Smooth muscle cell (in vitro differentiated cells): ENCODE results near the gene LPIN1. TPM values are rescaled to one million over a fixed set of nuclear protein-coding genes. Genes with fewer than 3 reads are reported as not detected.

Source experiments
- DNase-seq: peaks from one replicate; lab custom pipeline; 2025; ENCODE audit not compliant: unreplicated experiment; lab: John Stamatoyannopoulos, UW
- H2AFZ ChIP-seq: fragments of 200-600 bp; sonication (generic); 2 replicates; pipeline ENCODE4 v1.6.0; 2016; ENCODE audit warnings: antibody characterized with exemption, low read depth, mild to moderate bottlenecking
- H3F3A ChIP-seq: fragments of 200-600 bp; sonication (generic); 2 replicates; pipeline ENCODE4 v1.6.0; 2017; ENCODE audit warnings: antibody characterized with exemption, low read depth
- H3K27ac ChIP-seq: fragments of 200-600 bp; sonication (generic); 2 replicates; pipeline ENCODE4 v1.5.1; 2016; ENCODE audit warnings: low read depth, mild to moderate bottlenecking
- H3K27me3 ChIP-seq: fragments of 200-600 bp; sonication (generic); 2 replicates; pipeline ENCODE4 v1.6.1; 2016; ENCODE audit warnings: low read depth, mild to moderate bottlenecking
- H3K36me3 ChIP-seq: fragments of 200-600 bp; sonication (generic); 2 replicates; pipeline ENCODE4 v1.5.1; 2016; ENCODE audit warnings: low read depth
- H3K4me1 ChIP-seq: fragments of 200-600 bp; sonication (generic); 2 replicates; pipeline ENCODE4 v1.5.1; 2016; ENCODE audit warnings: low read depth
- H3K4me2 ChIP-seq: fragments of 200-600 bp; sonication (generic); 2 replicates; pipeline ENCODE4 v1.6.0; 2016; ENCODE audit warnings: mild to moderate bottlenecking
- H3K4me3 ChIP-seq: fragments of 200-600 bp; sonication (generic); 2 replicates; pipeline ENCODE4 v1.5.1; 2016; ENCODE audit warnings: mild to moderate bottlenecking
- H3K79me2 ChIP-seq: fragments of 200-600 bp; sonication (generic); 2 replicates; pipeline ENCODE4 v1.6.0; 2016; ENCODE audit warnings: low read depth, mild to moderate bottlenecking
- H3K9ac ChIP-seq: fragments of 200-600 bp; sonication (generic); 2 replicates; pipeline ENCODE4 v1.6.0; 2016; ENCODE audit warnings: low read depth
- H3K9me3 ChIP-seq: fragments of 200-600 bp; sonication (generic); replicated peaks from 2 replicates; pipeline ENCODE4 v1.5.1; 2016; ENCODE audit warnings: low read depth
- H4K20me1 ChIP-seq: fragments of 200-600 bp; sonication (generic); 2 replicates; pipeline ENCODE4 v1.6.0; 2016; ENCODE audit warnings: low read depth
- CTCF ChIP-seq: fragments of 200-600 bp; sonication (generic); IDR thresholded peaks from 2 replicates; pipeline ENCODE4 v1.5.1; 2017; ENCODE audit warnings: borderline replicate concordance, mild to moderate bottlenecking, antibody characterized with exemption; ENCODE audit not compliant: insufficient read depth, poor library complexity, severe bottlenecking
- WGBS: methylation state at CpG from one replicate; pipeline ENCODE4 v1.1.7; 2016; ENCODE audit warnings: low lambda C conversion rate; 5-methylcytosine and 5-hydroxymethylcytosine counted together
- polyA plus RNA-seq: library from polyadenylated mRNA; unstranded; fragments of >200 nt; fragmentation: Nextera tagmentation; extraction: Ambion mirVana; gene quantifications from 2 replicates; pipeline ENCODE4 v1.2.1, GENCODE V29; 2016
- total RNA-seq: library from RNA; depleted of rRNA; stranded (reverse); fragments of >200 nt; gene quantifications from 2 replicates; pipeline ENCODE4 v1.2.3, GENCODE V29; 2014

The LPIN1 gene
- total and polyA plus RNA-seq, 2 experiments from 2014 or later, result 13.8 to 17.9 TPM

GRCh38 chr2:11774600-11774999 lies 28.2 kb downstream of the LPIN1 start:
- no peaks in the 10 kb centered on the region for H3K79me2 ChIP-seq
- no peaks in the 10 kb centered on the region for H3K36me3 ChIP-seq
- H3K4me3 ChIP-seq, result no peak overlapping the region
- H3K9me3 ChIP-seq, result no peaks in the 10 kb centered on the region
- H3K4me2 ChIP-seq, result no peak overlapping the region
- no peak for TF ChIP-seq CTCF
- H3F3A ChIP-seq, result no peaks in the 10 kb centered on the region
- DNase-seq, result no peak
- H3K27ac ChIP-seq, result no peak overlapping the region
- 90% methylated on average over 7 of the region's 7 CpGs for WGBS
- no peaks in the 10 kb centered on the region for H3K4me1 ChIP-seq
- H3K27me3 ChIP-seq, result no peaks in the 10 kb centered on the region
- no peak overlapping the region for H2AFZ ChIP-seq
- no peak overlapping the region for H3K9ac ChIP-seq
- peaks cover 15% of the 10 kb centered on the region for H4K20me1 ChIP-seq

GRCh38 chr2:11775384-11775783 lies 29.0 kb downstream of the LPIN1 start:
- no peak for DNase-seq
- Histone ChIP-seq H2AFZ (no peak overlapping the region), H3K9ac (no peak overlapping the region), H3K36me3 (no peaks in the 10 kb centered on the region), H3K27me3 (no peaks in the 10 kb centered on the region), H3K79me2 (no peaks in the 10 kb centered on the region), H3K27ac (no peak overlapping the region), H3K4me3 (no peak overlapping the region), H3F3A (no peaks in the 10 kb centered on the region), H3K9me3 (no peaks in the 10 kb centered on the region), H3K4me1 (no peaks in the 10 kb centered on the region), H4K20me1 (peaks cover 15% of the 10 kb centered on the region), H3K4me2 (no peak overlapping the region)
- 87% methylated on average over 4 of the region's 4 CpGs for WGBS
- TF ChIP-seq CTCF, result no peak

DNA sequence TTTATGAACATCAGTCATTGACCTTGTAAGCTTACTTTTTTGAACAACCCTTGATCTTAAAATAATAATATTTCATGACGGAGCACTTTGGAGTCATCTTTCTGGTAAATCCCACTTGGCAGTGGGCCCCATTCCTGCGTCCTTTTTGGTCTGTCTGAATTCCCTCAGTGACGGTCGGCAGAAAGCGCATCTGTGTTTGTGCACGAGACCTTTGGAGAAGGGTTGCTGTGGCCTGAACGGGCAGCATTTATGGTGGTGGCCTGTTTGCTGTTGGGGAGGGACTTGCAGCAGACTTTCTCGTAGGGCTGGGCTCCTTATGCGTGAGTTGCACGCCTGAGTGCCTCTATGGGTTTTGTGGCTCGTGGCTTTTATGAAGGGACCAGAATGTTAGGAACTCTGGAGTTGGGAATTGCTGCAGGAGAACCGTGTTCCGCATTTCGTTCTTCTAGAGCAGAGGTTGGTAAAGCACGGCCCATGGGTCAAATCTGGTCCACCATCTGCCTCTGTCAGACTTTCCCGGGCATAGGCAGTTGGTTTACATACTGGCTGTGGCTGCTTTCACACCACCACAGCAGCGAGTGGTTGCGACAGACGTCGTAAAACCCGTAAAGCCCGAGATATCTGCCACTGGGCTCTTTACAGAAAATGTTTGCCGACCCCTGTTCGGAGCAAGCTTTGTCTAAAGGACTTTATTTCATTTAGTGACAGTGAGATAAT lies 30.8 kb downstream of the LPIN1 start:
- Histone ChIP-seq H3K4me1 (no peaks in the 10 kb centered on the region), H3K27ac (peak overlapping the region; percentile 51), H3K9me3 (no peaks in the 10 kb centered on the region), H3K79me2 (no peaks in the 10 kb centered on the region), H3K4me2 (peak overlapping the region; percentile 63), H3F3A (no peaks in the 10 kb centered on the region), H2AFZ (no peak overlapping the region), H3K9ac (no peak overlapping the region), H3K27me3 (no peaks in the 10 kb centered on the region), H4K20me1 (peaks cover 15% of the 10 kb centered on the region), H3K4me3 (no peak overlapping the region), H3K36me3 (no peaks in the 10 kb centered on the region)
- DNase-seq, result no peak
- TF ChIP-seq CTCF, result no peak
- 26% methylated on average over 24 of the region's 24 CpGs for WGBS

- 94% methylated on average over 13 of the region's 13 CpGs for WGBS
Observed at GRCh38 chr2:11777886-11778415, 31.5 kb downstream of the LPIN1 start.

More at GRCh38 chr2:11777886-11778415, 31.5 kb downstream of the LPIN1 start:
- TF ChIP-seq CTCF, result no peak
- Histone ChIP-seq H3K36me3 (no peaks in the 10 kb centered on the region), H3K9me3 (no peaks in the 10 kb centered on the region), H3K79me2 (no peaks in the 10 kb centered on the region), H3K27me3 (no peaks in the 10 kb centered on the region), H3K4me1 (no peaks in the 10 kb centered on the region), H2AFZ (no peak overlapping the region), H3K4me2 (peak overlapping the region; percentile 63), H3K27ac (no peak overlapping the region), H3K4me3 (no peak overlapping the region), H3K9ac (no peak overlapping the region), H4K20me1 (peaks cover 15% of the 10 kb centered on the region), H3F3A (no peaks in the 10 kb centered on the region)
- no peak for DNase-seq
